IPS-18a (cell line): ENCODE measurements around the gene TMPRSS11A.

Source experiments
- H3K27ac ChIP-seq: one replicate; pipeline ENCODE4 v1.5.1; 2013; ENCODE audit warnings: low read length
- H3K27me3 ChIP-seq: one replicate; pipeline ENCODE4 v1.6.1; 2013; ENCODE audit warnings: mild to moderate bottlenecking, low read length; ENCODE audit not compliant: control insufficient read depth, insufficient read depth
- H3K36me3 ChIP-seq: one replicate; pipeline ENCODE4 v1.6.1; 2013; ENCODE audit warnings: low read depth, low read length; ENCODE audit not compliant: control insufficient read depth
- H3K4me1 ChIP-seq: one replicate; pipeline ENCODE4 v1.6.1; 2013; ENCODE audit warnings: low read depth, low read length; ENCODE audit not compliant: control insufficient read depth
- H3K4me3 ChIP-seq: one replicate; pipeline ENCODE4 v1.5.1; 2013; ENCODE audit warnings: low read length
- H3K9ac ChIP-seq: one replicate; pipeline ENCODE4 v1.6.1; 2013; ENCODE audit warnings: mild to moderate bottlenecking, low read length, moderate library complexity
- H3K9me3 ChIP-seq: one replicate; pipeline ENCODE4 v1.6.1; 2013; ENCODE audit warnings: low read depth, low read length; ENCODE audit not compliant: control insufficient read depth

The TMPRSS11A gene

GRCh38 chr4:67935888-67936287 is 27.4 kb downstream of the TMPRSS11A start:
- Histone ChIP-seq H3K36me3 (no peaks in the 10 kb centered on the region), H3K9me3 (no peaks in the 10 kb centered on the region), H3K27me3 (no peaks in the 10 kb centered on the region), H3K9ac (no peak overlapping the region), H3K27ac (no peak overlapping the region), H3K4me1 (peaks cover 11% of the 10 kb centered on the region), H3K4me3 (no peak overlapping the region)

DNA sequence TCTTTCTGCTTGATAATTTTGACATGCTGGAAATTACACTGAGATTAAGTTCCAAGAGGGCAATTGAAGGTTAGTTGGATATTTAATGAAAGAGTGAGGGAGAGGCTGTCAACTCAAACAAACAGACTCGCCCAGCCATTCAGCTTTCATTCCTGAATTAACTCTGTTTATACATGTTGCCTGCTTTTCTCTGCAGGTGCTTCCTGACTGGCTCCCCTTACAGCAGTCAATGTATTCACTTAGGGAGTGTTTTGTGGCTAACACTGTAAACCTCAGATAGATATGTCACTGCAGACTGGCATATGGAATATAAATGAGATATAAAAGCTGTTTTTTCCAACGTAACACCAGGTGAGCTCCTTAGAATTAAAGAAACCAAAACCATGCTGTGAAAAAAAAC is 28.7 kb downstream of the TMPRSS11A start:
- H3K9ac ChIP-seq = no peak overlapping the region

GRCh38 chr4:67933755-67934154 is 29.5 kb downstream of the TMPRSS11A start:
- Histone ChIP-seq H3K4me1 (peaks cover 11% of the 10 kb centered on the region), H3K9ac (no peak overlapping the region), H3K27me3 (no peaks in the 10 kb centered on the region), H3K4me3 (no peak overlapping the region), H3K9me3 (no peaks in the 10 kb centered on the region), H3K36me3 (no peaks in the 10 kb centered on the region), H3K27ac (no peak overlapping the region)

More for the DNA sequence above, 28.7 kb downstream of the TMPRSS11A start:
- H3K4me3 ChIP-seq = no peak overlapping the region
- H3K9me3 ChIP-seq = no peaks in the 10 kb centered on the region
- no peaks in the 10 kb centered on the region for H3K36me3 ChIP-seq
- H3K27me3 ChIP-seq = no peaks in the 10 kb centered on the region
- peaks cover 11% of the 10 kb centered on the region for H3K4me1 ChIP-seq
- no peak overlapping the region for H3K27ac ChIP-seq

DNA sequence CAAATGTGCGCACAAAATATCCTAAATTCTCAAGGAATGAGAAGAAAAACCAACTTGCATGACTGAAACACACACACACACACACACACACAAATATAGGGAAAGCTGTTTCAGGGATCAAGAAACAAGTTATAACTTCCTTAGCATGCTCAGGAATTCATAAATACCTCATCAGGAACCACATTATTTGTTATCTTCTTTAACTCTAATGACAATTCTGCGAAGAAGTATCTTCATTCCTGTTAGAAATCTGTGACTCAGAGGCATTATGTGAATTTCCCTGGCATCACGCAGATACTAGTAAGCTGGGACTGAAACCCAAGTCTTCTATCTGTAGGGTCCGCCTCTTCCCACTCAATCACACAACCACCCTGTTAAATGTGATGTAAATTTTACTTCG is 30.3 kb downstream of the TMPRSS11A start:
- Histone ChIP-seq H3K27me3 (no peaks in the 10 kb centered on the region), H3K4me1 (peaks cover 11% of the 10 kb centered on the region), H3K36me3 (no peaks in the 10 kb centered on the region), H3K4me3 (no peak overlapping the region), H3K9ac (no peak overlapping the region), H3K27ac (no peak overlapping the region), H3K9me3 (no peaks in the 10 kb centered on the region)

- no peak overlapping the region for H3K27ac ChIP-seq
- no peaks in the 10 kb centered on the region for H3K27me3 ChIP-seq
- H3K36me3 ChIP-seq = no peaks in the 10 kb centered on the region
- H3K9me3 ChIP-seq = no peaks in the 10 kb centered on the region
- peaks cover 11% of the 10 kb centered on the region for H3K4me1 ChIP-seq
- no peak overlapping the region for H3K4me3 ChIP-seq
- no peak overlapping the region for H3K9ac ChIP-seq
Measured at GRCh38 chr4:67931256-67931655, 32.0 kb downstream of the TMPRSS11A start.

GRCh38 chr4:67929426-67929825 is 33.9 kb downstream of the TMPRSS11A start:
- Histone ChIP-seq H3K27ac (no peak overlapping the region), H3K36me3 (no peaks in the 10 kb centered on the region), H3K4me3 (no peak overlapping the region), H3K27me3 (no peaks in the 10 kb centered on the region), H3K4me1 (peaks cover 5% of the 10 kb centered on the region), H3K9me3 (no peaks in the 10 kb centered on the region), H3K9ac (no peak overlapping the region)

- Histone ChIP-seq H3K9ac (no peak overlapping the region), H3K4me3 (no peak overlapping the region), H3K27me3 (no peaks in the 10 kb centered on the region), H3K36me3 (no peaks in the 10 kb centered on the region), H3K27ac (no peak overlapping the region), H3K9me3 (no peaks in the 10 kb centered on the region), H3K4me1 (no peaks in the 10 kb centered on the region)
Measured at GRCh38 chr4:67928546-67928945, 34.7 kb downstream of the TMPRSS11A start.

- Histone ChIP-seq H3K9me3 (no peaks in the 10 kb centered on the region), H3K36me3 (no peaks in the 10 kb centered on the region), H3K27me3 (no peaks in the 10 kb centered on the region), H3K4me1 (no peaks in the 10 kb centered on the region), H3K4me3 (no peak overlapping the region), H3K27ac (no peak overlapping the region), H3K9ac (no peak overlapping the region)
Measured at GRCh38 chr4:67927251-67927650, 36.0 kb downstream of the TMPRSS11A start.

DNA sequence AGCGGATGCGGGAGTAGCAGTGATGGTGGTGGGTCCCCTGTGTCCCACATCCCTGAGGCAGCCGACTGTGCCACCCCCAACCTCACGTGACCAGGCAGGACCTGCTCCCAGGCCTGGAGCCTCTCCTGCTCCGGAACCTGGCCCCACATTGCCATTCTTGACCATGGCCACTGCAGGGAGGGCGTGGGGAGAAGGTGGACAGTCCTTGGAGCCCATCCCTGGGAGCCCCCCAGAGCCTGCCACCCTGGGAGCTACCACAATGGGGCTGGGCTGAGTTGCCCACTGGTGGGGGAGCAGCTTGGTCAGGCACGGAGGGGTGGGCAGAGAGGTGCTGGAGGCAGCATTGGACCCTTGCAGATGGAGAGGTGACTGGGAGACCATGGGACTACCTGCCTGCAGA is 36.8 kb downstream of the TMPRSS11A start:
- no peaks in the 10 kb centered on the region for H3K27me3 ChIP-seq
- no peak overlapping the region for H3K27ac ChIP-seq
- no peaks in the 10 kb centered on the region for H3K9me3 ChIP-seq
- no peak overlapping the region for H3K4me3 ChIP-seq
- H3K36me3 ChIP-seq = no peaks in the 10 kb centered on the region
- no peaks in the 10 kb centered on the region for H3K4me1 ChIP-seq
- no peak overlapping the region for H3K9ac ChIP-seq

- Histone ChIP-seq H3K4me1 (no peaks in the 10 kb centered on the region), H3K4me3 (no peak overlapping the region), H3K9me3 (no peaks in the 10 kb centered on the region), H3K27ac (no peak overlapping the region), H3K9ac (no peak overlapping the region), H3K27me3 (no peaks in the 10 kb centered on the region), H3K36me3 (no peaks in the 10 kb centered on the region)
Measured at GRCh38 chr4:67922697-67923096, 40.6 kb downstream of the TMPRSS11A start.

DNA sequence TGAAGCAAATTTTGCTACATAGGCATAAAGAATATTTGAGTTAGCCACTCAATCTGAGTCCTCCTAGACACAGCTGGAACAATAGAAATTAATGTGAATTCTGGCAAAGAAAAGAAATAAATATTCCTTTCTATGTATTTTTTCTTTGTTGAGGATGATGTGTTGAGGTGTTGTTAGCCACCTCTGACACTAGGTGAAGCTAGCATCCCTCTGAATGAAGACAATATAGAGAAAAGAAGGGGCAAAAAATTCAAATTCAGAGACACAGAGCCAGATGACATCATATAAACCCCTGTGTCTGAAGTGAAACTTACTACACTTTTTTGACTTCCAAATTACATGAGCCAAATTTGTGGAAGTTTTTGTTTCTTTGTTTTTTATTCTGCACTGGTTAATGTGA is 44.9 kb downstream of the TMPRSS11A start:
- Histone ChIP-seq H3K4me3 (no peak overlapping the region), H3K36me3 (no peaks in the 10 kb centered on the region), H3K4me1 (no peaks in the 10 kb centered on the region), H3K9me3 (no peaks in the 10 kb centered on the region), H3K9ac (no peak overlapping the region), H3K27me3 (no peaks in the 10 kb centered on the region), H3K27ac (no peak overlapping the region)

GRCh38 chr4:67915400-67915966 is 47.8 kb downstream of the TMPRSS11A start:
- Histone ChIP-seq H3K27me3 (no peaks in the 10 kb centered on the region), H3K9ac (no peak overlapping the region), H3K9me3 (no peaks in the 10 kb centered on the region), H3K27ac (no peak overlapping the region), H3K4me1 (no peaks in the 10 kb centered on the region), H3K4me3 (no peak overlapping the region), H3K36me3 (no peaks in the 10 kb centered on the region)
